ENCODE measurements around the gene MYO9B.

- no peak for TF ChIP-seq CTCF (conservative IDR thresholded peaks at IDR 0.05)
- TF ChIP-seq EZH2 (IDR thresholded peaks at IDR 0.05; ENCODE audit: low read depth) = no peak
These were observed 48.0 kb upstream of the MYO9B start for GRCh38 chr19:17027535-17027975.

All from PC-9 (cell line).